Suppressor macrophage treated with lipopolysaccharide for 1 hour (primary cell): ENCODE data around the gene ACBD4.

Source experiments
- DNase-seq, 3 donors: peaks; one replicate each; pipeline ENCODE4 v3.0.0-alpha.2; 2020 to 2022

ACBD4 gene

DNA sequence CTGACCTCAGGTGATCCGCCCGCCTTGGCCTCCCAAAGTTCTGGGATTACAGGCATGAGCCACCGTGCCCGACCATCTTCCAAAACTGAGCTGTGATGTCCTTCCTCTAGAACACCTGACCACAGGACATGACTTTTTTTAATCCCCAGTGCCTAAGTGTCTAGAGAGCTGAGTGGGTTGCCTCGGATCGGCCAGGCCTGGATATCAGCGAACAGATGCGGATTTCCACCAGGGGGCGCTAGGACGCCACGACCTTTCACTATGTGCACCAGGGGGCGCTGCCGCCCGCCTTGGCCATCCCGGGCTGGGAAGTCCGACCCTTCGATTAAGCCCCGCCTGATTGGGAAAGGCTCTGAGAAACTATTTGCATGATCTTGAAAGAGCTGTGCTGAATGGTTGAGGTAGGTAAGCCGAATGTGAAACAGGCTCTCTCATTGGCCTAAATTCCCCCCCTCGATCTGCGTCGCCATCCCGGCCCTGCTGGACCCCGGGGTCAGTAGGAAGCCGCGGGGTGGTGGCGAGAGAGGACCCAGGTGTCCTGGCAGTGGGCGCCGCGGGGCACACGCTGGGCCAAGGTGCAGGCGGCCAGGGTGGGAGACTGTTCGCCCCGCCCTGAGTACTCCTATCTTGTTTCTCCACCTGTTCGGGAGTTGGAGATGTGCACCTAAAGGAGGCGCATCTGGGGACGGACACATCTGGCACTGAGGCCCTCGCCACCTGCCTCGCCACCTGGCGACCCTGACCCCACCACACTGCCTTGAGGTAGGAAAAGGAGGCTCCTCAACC lies at the start of gene ACBD4:
Gene ACBD4, plus strand, starts transcription at position 496 of the 786 bp plus-strand sequence. CDS start 458 bp downstream, outside the sequence.
- DNase-seq = peak; percentile 98 to 99 (median 99)

- no peak for DNase-seq
Observed at GRCh38 chr17:45086391-45086790, 49.1 kb upstream of the ACBD4 start.

DNA sequence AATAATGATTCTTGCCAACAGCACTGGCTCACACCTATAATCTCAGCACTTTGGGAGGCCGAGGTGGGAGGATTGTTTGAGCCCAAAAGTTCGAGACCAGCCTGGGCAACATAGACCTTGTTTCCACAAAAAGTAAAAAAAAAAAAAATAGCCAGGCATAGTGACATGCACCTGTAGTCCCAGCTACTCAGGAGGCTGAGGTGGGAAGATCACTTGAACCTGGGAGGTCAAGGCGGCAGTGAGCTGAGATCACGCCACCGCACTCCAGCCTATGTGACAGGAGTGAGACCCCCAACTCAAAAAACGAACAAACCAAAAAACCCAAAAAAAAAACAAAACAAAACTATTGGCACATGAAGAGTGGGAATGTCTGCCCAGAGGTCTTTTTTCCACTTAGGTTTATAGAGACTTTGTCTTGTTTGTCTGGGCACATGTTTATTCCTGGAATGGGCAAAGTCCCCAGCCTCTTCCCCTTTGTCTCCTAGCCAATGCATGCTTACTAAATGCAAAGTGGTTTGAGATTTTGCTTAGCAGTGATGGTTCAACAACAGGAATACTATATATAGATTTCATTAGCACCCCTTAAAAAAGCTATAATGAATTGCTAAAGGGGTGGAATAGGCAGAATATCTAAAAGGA lies 48.5 kb upstream of the ACBD4 start:
- no peak for DNase-seq

- no peak for DNase-seq
Observed at GRCh38 chr17:45087504-45087975, 47.9 kb upstream of the ACBD4 start.

DNA sequence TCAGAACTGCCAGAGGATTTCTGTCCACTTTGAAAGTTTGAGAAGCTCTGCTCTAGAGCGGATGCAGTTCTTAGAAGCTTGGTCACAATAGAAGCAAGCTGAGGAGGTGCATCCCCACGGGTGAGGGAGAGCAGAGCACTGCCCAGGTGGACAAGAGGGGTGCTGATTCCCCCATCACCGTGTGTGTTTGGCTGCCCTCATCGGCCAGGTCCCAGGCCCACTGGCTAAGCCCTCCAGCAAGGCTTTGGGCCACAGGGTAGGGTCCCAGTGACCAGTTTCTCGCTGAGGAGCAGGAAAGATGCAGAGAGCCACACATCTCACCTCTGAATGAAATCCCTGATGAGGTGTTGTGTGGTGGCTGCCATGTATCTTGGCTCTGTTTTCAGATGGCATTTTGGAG lies 47.5 kb upstream of the ACBD4 start:
- no peak for DNase-seq

DNA sequence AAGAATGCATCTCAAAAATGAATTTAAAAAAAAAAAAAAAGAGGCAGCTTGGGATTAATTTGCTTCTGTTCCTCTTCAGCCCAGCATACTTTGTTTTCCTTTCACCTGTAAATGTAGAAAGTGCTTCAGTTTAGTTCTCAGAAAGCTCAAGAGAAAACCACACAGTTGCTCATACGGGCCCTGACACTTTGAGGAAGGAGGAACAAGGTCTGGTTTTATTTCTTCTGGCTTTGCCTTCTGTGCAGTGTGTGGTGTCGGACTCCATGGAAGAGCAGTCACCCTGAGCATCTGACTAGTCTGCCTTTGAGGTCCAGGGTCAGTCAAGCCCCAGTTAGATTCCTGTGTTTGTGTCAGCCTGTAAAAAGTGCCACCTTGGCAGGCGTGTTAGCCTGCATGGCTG lies 46.7 kb upstream of the ACBD4 start:
- no peak for DNase-seq

- DNase-seq = no peak
Observed at GRCh38 chr17:45090711-45091110, 44.8 kb upstream of the ACBD4 start.

DNA sequence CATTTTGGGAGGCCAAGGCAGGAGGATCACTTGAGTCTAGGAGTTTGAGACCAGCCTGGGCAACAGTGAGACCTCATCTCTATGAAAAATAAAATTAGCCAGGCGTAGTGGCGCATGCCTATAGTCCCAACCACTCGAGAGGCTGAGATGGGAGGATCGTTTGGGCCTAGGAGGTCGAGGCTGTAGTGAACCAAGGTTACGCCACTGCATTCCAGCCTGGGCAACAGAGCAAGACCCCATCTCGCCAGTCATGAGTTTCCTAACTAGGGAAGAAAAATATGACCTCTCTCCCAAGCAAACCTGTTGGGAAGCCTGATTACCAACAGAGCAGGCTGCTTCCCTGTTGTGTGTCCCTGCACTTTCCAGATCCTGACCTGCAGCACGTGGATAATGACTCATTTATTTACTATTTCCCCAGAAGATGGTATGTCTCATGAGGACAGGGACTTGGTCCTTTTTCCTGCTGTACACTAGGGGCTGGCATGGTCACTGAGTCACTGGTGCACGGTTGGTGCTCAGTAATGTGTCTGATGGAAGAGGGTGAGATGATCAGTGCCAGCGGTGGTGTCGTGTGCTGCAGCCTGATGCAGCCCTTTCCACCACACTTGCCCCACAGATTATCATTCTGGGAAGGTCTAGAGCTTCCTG lies 43.6 kb upstream of the ACBD4 start:
- no peak for DNase-seq

DNA sequence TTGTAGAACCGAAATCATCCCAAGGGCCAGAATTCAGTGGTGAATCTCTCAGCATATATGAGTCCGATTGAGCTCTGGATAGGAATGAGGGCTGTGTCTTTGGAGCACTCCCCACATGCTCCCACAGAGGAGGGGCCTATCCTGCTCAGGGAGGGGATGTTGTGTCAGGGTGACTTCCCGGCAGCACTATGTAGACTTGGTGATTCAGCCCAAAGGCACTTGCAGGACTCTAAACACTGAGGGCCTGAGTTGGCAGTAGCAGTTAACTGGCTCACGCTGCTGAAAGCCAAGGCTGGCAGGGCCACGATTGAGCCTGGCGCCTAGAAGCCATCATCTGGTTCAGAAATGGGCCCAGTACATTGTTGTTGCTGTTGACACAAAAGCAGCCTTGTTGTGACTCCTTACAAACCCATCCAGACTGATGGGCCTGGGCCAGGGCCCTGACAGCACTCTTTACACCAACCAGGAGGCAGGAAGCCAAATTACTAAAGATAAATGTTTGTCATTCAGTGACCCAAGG lies 42.5 kb upstream of the ACBD4 start:
- DNase-seq = no peak

DNA sequence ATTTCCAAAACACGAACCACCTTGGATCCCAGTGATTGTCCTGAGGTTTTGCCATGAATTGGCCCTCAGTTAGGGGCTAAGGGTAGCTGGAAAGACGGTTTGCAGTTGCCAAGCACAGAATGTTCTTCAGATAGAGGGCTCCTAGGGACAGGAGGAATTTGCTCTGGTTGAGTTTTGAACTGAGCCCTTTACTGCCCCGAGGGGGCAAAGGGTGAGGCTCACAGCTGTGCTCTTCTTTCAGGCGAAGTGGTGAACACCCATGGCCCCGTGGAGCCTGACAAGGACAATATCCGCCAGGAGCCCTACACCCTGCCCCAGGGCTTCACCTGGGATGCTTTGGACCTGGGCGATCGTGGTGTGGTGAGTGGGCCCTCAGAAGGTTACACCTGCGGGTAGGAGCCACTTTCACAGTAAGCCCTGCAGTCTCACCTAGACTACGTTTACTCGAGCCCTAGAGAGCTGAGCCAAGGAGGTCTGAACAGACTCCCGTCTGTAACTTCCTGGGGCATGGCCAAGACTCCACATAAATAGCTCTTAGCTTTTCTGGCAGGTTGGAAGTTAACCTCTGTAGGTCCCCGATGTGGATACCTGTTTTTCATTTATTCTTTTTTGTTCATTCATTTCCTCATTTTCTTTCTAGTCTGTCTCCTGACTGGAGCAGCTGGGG lies 41.9 kb upstream of the ACBD4 start:
- DNase-seq = no peak

GRCh38 chr17:45096141-45096540 lies 39.3 kb upstream of the ACBD4 start:
- DNase-seq = peak; percentile 44 to 47 (median 47)

GRCh38 chr17:45096926-45097325 lies 38.6 kb upstream of the ACBD4 start:
- no peak for DNase-seq

DNA sequence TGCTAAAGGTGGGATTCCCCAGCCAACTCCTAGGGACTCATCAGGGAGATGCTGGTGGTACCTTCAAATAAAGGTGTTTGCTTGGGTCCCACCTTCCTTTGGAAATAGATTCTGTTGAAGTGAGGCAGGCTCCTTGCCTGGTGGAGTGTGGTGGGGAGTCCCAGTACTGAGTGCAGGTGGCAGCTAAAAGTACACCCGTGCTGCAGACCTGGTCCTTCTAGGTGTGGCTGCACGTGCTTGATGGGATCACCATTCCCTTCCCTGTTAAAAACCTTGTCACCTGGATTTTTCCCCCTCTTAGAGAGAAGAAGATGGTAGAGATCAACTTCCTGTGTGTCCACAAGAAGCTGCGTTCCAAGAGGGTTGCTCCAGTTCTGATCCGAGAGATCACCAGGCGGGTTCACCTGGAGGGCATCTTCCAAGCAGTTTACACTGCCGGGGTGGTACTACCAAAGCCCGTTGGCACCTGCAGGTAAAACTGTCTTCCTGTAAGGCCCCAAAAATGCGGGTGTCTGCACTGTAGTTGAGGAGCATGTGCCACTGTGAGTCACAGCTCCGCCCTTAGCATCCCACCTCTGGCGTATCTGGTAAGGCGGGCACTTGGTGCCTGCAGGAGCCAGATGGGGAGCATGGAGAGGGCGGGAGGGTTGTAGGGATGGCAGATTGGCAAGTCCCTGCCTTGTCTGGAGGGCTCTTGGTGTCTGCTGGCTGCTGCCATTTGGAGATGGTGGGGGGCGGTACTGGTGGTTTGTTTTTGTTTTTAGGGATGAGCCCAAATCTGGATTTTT lies 37.2 kb upstream of the ACBD4 start:
- no peak for DNase-seq

DNA sequence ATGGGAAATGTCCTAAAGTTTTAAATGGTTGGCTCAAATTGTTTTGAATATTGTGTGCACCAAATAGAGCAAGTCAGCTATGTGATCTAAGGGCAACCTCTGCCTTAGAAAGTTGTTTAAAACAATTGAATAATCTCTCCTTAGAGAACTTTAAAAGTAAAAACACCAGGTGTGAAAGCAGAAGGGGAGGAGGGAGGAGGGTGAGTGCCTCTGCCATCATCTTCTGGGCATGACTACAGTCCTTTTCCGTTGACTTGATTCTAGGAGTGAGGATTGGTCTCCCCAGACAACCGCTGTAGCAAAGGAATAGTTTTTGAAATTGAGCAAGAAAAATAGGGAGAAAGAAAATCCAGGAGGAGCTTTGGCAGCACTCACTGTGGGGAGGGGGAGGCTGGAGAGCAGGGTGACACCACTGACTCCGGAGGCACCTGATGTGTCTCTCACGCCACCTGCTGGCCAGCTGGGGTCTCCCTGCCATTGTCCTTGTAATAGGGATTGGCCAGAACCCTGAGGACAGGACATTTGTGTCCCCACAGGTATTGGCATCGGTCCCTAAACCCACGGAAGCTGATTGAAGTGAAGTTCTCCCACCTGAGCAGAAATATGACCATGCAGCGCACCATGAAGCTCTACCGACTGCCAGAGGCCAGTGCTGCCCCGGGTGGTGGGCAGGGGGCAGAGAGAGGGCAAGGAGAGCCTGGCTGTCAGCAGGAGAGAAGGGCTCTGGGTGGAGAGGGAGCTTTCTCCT lies 36.4 kb upstream of the ACBD4 start:
- DNase-seq = peak; percentile 76 to 89 (median 82)

DNA sequence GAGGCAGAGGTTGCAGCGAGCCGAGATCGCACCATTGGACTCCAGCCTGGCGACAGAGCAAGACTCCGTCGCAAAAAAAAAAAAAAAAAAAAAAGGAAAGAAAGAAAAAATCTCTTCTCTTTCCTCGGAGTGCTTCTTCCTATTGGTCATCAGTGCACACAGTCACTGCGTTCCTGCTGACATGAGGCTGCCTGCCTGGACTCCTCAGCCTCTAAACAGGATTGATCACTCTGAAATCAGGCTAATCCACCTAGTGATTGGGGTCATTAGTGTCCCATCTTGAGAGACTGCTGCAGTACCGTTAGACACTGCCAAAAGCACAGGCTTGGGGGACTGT lies 34.0 kb upstream of the ACBD4 start:
- DNase-seq = no peak

DNA sequence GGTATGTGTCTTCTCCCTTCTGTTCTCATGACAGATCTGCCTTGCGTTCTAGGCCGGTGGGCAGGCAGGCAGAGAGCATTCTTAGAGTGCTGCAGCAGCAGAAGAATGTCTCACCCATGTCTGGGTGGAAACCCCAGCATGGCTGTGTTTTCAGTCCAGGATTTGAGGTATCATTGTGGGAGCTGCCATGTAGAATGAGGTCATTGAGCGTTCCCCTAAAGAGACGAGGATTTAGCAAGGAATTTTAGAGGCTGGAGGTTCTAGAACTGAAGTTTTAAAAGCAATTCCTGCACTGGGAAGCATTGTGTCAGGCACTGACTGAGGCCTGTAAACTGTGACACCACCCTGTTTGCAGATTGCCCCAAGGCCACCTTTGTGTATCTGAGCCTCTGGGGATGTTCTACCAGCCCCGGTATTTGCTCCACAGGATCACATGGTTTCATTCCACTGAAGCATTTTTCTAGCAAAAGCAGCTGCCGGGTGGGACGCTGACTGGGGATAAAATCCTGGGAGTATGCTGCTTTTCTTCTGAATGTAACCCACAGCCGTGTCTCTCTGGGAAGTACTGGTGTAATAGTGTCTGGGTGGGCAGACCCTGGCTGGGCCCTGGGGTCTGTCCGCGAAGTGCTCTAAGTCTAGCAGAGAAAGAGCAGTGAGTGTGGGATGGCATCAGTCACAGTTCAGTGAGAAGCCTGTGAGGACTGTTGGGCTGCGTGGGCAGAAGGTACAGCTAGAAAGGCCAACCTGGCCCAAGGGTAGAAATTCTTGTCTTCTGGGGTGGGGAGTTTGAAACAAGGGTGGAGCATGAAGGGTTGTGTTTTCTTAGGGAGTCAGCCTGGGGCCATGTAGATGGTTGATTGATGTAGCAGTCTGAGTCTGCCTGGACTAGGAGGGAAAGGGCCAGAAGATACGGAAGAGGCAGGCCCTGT lies 33.3 kb upstream of the ACBD4 start:
- DNase-seq = no peak

DNA sequence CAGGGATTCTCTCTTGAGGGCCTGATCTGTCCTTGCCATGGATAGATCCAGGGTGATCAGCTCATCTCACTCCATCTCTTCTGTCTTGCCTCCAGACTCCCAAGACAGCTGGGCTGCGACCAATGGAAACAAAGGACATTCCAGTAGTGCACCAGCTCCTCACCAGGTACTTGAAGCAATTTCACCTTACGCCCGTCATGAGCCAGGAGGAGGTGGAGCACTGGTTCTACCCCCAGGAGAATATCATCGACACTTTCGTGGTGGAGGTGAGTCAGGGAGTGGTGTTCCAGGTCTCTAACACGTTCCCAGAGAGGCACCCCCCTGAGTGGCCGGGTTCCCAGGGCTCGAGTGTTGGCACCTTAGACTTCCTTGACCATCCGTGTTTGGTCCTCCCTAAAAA lies 32.6 kb upstream of the ACBD4 start:
- DNase-seq = no peak

DNA sequence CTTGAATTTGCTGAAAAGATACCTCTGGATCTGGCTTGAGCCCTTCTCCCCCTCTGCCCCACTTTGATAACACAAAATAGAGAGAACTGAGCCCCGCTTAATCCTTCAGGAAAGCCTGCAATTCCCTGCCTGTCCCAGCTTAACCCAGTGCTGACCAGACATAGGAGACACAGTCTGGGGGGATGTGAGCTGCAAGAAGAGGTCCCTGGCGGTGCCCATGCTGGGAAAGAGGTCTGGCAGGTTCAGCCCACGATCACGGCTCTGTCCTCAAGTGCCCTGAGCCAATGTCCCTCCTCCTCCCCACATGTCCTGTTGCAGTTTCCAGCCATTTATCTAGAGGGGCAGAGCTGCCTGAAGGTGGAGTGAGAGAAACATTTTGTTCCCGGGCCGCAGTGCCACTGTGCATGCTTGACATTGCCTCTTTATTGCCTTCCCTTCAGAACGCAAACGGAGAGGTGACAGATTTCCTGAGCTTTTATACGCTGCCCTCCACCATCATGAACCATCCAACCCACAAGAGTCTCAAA lies 32.2 kb upstream of the ACBD4 start:
- no peak for DNase-seq

GRCh38 chr17:45104029-45104428 lies 31.5 kb upstream of the ACBD4 start:
- no peak for DNase-seq

- DNase-seq = no peak
Observed at GRCh38 chr17:45104497-45104896, 31.0 kb upstream of the ACBD4 start.
